Measurements from ENCODE around the gene MAP4K4. TPM values are rescaled to one million over a fixed set of nuclear protein-coding genes. Genes with fewer than 3 reads are reported as not detected.
"Not testable (repeated sequence)": the region's sequence is repeated elsewhere in the genome, so short reads cannot be mapped to it uniquely, and the experiment has no call there.

The MAP4K4 gene
- total RNA-seq, 2 experiments from 2014 or later = 92.8 to 94.0 TPM

DNA sequence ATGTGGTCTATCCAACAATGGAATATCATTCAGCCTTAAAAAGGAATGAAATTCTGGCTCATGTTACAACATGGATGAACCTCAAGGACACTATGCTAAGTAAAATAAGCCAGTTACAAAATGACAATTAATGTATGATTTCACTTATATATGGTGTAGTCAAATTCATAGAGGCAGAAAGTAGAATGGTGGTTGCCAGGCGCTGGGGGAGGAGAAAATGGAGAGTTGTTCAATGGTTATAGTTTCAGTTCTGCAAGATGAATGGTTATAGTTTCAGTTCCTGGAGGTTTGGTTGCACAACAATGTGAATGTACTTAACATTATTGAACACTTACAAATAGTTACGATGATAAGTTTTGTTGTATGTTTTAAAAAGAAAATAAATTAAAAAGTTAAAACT, 215.0 kb downstream of the MAP4K4 start:
- Mint-ChIP-seq H3K4me1 (ENCODE audit: low read depth) (no peaks in the 10 kb centered on the region), H3K27ac (no peak overlapping the region), H3K36me3 (ENCODE audit: low read depth) (no peaks in the 10 kb centered on the region), H3K9me3 (peaks cover 6% of the 10 kb centered on the region), H3K4me3 (no peak overlapping the region), H3K27me3 (peaks cover 16% of the 10 kb centered on the region)
- Histone ChIP-seq H3K9me3 (ENCODE audit: control insufficient read depth in 1 of 2, insufficient read depth in 1 of 2, low read length in 2 of 2) (peaks cover 0 to 15% of the 10 kb centered on the region in 2 experiments), H3K4me3 (ENCODE audit: low read length) (no peak overlapping the region), H3K4me1 (ENCODE audit: insufficient read depth, low read length) (no peaks in the 10 kb centered on the region), H3K36me3 (ENCODE audit: insufficient read depth, low read length) (no peaks in the 10 kb centered on the region), H3K27me3 (ENCODE audit: control insufficient read depth in 1 of 2, insufficient read depth in 2 of 2, low read length in 2 of 2) (peaks cover 7% of the 10 kb centered on the region in 2 experiments), H3K27ac (ENCODE audit: low read depth in 1 of 2, low read length in 2 of 2) (no peak overlapping the region)
- intact Hi-C loops (cut with DNase I, micrococcal nuclease) = no loop called here
- DNase-seq (peak in 3 of 14 experiments; percentile 12 to 31 (median 27)), ATAC-seq (ENCODE audit: poor library complexity) (no peak)
- ChIA-PET CTCF (no interaction called here), POLR2A (no interaction called here)
- TF ChIP-seq, protein P1, sequence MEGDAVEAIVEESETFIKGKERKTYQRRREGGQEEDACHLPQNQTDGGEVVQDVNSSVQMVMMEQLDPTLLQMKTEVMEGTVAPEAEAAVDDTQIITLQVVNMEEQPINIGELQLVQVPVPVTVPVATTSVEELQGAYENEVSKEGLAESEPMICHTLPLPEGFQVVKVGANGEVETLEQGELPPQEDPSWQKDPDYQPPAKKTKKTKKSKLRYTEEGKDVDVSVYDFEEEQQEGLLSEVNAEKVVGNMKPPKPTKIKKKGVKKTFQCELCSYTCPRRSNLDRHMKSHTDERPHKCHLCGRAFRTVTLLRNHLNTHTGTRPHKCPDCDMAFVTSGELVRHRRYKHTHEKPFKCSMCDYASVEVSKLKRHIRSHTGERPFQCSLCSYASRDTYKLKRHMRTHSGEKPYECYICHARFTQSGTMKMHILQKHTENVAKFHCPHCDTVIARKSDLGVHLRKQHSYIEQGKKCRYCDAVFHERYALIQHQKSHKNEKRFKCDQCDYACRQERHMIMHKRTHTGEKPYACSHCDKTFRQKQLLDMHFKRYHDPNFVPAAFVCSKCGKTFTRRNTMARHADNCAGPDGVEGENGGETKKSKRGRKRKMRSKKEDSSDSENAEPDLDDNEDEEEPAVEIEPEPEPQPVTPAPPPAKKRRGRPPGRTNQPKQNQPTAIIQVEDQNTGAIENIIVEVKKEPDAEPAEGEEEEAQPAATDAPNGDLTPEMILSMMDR (IDR thresholded peaks at IDR 0.05) = no peak

DNA sequence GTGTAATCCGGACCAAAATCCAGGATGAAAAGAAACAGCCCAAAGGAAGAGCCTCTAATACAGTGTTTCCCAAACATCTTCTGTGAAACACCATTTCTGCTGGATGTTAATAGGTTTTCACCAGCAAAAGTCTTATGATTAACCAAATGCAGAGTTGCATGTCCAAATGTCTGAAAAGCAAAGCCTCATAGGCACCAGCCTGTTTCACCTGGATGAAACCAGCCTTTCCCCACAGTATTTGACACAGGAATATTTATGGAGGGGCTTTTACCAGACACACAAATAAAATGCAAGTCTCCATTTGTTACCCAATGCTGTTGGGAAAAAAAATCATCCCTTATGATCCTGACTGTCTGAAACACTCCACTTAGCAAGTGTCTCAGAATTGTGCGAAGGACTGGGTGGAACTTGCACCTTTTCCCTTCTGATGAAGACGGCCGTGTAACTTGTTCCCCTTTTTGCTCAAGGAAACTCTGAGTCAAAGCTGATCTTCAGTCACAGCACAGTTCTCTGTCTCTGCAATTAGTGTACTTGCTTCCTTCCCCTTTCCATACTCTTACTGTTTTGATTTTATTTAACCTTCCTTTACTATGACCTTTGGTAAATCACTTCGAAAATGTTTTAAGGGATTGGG, 223.9 kb downstream of the MAP4K4 start:
- no peaks in the 10 kb centered on the region for H3K4me1 Mint-ChIP-seq (ENCODE audit: low read depth)
- Histone ChIP-seq H3K27ac (ENCODE audit: low read depth in 1 of 2, low read length in 2 of 2) (no peak overlapping the region), H3K9me3 (ENCODE audit: control insufficient read depth in 1 of 2, insufficient read depth in 1 of 2, low read length in 2 of 2) (peaks cover 13 to 26% of the 10 kb centered on the region in 2 experiments), H3K27me3 (ENCODE audit: control insufficient read depth in 1 of 2, insufficient read depth in 2 of 2, low read length in 2 of 2) (no peaks in the 10 kb centered on the region), H3K36me3 (ENCODE audit: insufficient read depth, low read length) (no peaks in the 10 kb centered on the region), H3K4me3 (ENCODE audit: low read length) (no peak overlapping the region), H3K4me1 (ENCODE audit: insufficient read depth, low read length) (no peaks in the 10 kb centered on the region)
- peaks cover 13% of the 10 kb centered on the region for H3K9me3 Mint-ChIP-seq
- no peak for ATAC-seq (ENCODE audit: poor library complexity)
- no peak overlapping the region for H3K4me3 Mint-ChIP-seq
- intact Hi-C loops (cut with DNase I, micrococcal nuclease) = no loop called here
- DNase-seq = peak in 3 of 14 experiments; percentile 22 to 65 (median 57)
- TF ChIP-seq, protein P1 (IDR thresholded peaks at IDR 0.05) = no peak
- no peaks in the 10 kb centered on the region for H3K27me3 Mint-ChIP-seq
- ChIA-PET CTCF (no interaction called here), POLR2A (no interaction called here)
- peaks cover 13% of the 10 kb centered on the region for H3K36me3 Mint-ChIP-seq (ENCODE audit: low read depth)
- H3K27ac Mint-ChIP-seq = no peak overlapping the region

DNA sequence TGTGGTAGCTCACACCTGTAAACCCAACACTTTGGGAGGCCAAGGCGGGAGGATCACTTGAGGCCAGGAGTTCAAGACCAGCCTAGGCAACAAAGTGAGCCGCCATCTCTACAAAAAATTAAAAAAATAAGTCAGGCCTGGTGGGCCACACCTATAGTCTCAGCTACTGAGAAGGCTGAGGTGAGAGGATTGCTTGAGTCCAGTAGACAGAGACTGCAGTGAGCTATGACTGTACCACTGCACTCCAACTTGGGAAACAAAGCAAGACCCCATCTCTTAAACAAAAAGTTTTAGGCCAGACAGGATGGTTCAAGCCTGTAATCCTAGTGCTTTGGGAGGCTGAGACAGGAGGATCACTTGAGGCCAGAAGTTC, 224.4 kb downstream of the MAP4K4 start:
- ATAC-seq (ENCODE audit: poor library complexity) (no peak), DNase-seq (no peak)
- POLR2A ChIA-PET = no interaction called here
- H3K9me3 Mint-ChIP-seq = peaks cover 16% of the 10 kb centered on the region
- intact Hi-C loops (cut with DNase I, micrococcal nuclease) = no loop called here
- Histone ChIP-seq H3K4me3 (ENCODE audit: low read length) (no peak overlapping the region), H3K27ac (ENCODE audit: low read depth in 1 of 2, low read length in 2 of 2) (no peak overlapping the region), H3K36me3 (ENCODE audit: insufficient read depth, low read length) (no peaks in the 10 kb centered on the region), H3K4me1 (ENCODE audit: insufficient read depth, low read length) (no peaks in the 10 kb centered on the region), H3K9me3 (ENCODE audit: control insufficient read depth in 1 of 2, insufficient read depth in 1 of 2, low read length in 2 of 2) (peaks cover 13 to 26% of the 10 kb centered on the region in 2 experiments), H3K27me3 (ENCODE audit: control insufficient read depth in 1 of 2, insufficient read depth in 2 of 2, low read length in 2 of 2) (no peaks in the 10 kb centered on the region)
- no peaks in the 10 kb centered on the region for H3K4me1 Mint-ChIP-seq (ENCODE audit: low read depth)
- TF ChIP-seq, protein P1 (IDR thresholded peaks at IDR 0.05) = no peak
- H3K27me3 Mint-ChIP-seq = no peaks in the 10 kb centered on the region
- no peak overlapping the region for H3K27ac Mint-ChIP-seq
- peaks cover 18% of the 10 kb centered on the region for H3K36me3 Mint-ChIP-seq (ENCODE audit: low read depth)
- H3K4me3 Mint-ChIP-seq = no peak overlapping the region
- CTCF ChIA-PET = no interaction called here

DNA sequence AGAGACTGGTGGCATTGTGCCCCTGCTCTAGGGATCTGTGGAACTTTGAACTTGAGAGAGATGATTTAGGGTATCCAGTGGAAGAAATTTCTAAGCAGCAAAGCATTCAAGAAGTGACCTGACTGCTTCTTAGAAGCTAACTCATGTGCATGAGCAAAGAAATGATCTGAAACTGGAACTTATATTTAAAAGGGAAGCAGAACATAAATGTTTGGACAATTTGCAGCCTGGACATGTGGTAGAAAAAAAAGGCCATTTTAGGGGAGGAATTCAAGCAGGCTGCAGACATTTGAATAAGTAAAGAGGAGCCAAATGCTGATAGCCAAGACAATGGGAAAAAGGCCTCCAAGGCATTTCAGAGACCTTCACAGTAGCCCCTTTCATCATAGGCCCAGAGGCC, 226.8 kb downstream of the MAP4K4 start:
- H3K27me3 ChIP-seq (ENCODE audit: control insufficient read depth in 1 of 2, insufficient read depth in 2 of 2, low read length in 2 of 2); H3K4me3 ChIP-seq (ENCODE audit: low read length); POLR2A ChIA-PET; H3K4me1 Mint-ChIP-seq (ENCODE audit: low read depth); intact Hi-C loops (cut with DNase I, micrococcal nuclease); H3K27ac Mint-ChIP-seq; CTCF ChIA-PET; H3K27me3 Mint-ChIP-seq; H3K27ac ChIP-seq (ENCODE audit: low read depth in 1 of 2, low read length in 2 of 2); ATAC-seq (ENCODE audit: poor library complexity); DNase-seq; H3K36me3 ChIP-seq (ENCODE audit: insufficient read depth, low read length); H3K4me1 ChIP-seq (ENCODE audit: insufficient read depth, low read length); H3K4me3 Mint-ChIP-seq: not testable (repeated sequence)
- H3K9me3 ChIP-seq (ENCODE audit: control insufficient read depth in 1 of 2, insufficient read depth in 1 of 2, low read length in 2 of 2) = peaks cover 20 to 30% of the 10 kb centered on the region in 2 experiments
- Mint-ChIP-seq H3K9me3 (peaks cover 22% of the 10 kb centered on the region), H3K36me3 (ENCODE audit: low read depth) (peaks cover 22% of the 10 kb centered on the region)

Measured in CD4-positive, alpha-beta T cell (primary cell).